Astrocyte (in vitro differentiated cells and primary cell): ENCODE results near the gene ZYG11B.

ENCODE experiments used
- EZH2 ChIP-seq: IDR thresholded peaks from 2 replicates; pipeline ENCODE4 v1.6.1; 2012; ENCODE audit warnings: mild to moderate bottlenecking, low read length, inconsistent platforms; ENCODE audit not compliant: insufficient read depth
- TF ChIP-seq, protein P1 (sequence below): IDR thresholded peaks from 2 replicates; pipeline ENCODE4 v1.5.1; 2011; ENCODE audit warnings: low read depth, mild to moderate bottlenecking, inconsistent platforms, low read length, moderate library complexity; ENCODE audit not compliant: insufficient read depth

DNA sequence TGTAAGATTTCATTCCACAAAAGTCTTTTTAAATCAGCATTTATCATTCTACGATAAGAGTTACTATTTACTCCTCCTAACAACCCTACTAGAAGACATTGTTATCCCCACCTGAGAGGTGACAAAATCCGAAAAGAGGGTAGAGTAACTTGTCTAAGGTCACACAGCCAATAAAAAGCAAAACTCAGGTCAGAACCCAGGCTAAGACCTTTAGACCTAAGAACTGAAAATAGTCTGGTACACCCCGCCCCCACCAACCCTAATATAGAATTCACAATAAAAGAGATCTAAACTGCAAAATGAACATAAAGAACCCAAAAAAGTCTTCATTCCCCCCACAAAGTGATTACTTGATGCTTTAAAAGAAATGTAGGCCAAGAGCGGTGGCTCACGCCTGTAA is 46.8 kb upstream of the ZYG11B start:
- TF ChIP-seq, protein P1, sequence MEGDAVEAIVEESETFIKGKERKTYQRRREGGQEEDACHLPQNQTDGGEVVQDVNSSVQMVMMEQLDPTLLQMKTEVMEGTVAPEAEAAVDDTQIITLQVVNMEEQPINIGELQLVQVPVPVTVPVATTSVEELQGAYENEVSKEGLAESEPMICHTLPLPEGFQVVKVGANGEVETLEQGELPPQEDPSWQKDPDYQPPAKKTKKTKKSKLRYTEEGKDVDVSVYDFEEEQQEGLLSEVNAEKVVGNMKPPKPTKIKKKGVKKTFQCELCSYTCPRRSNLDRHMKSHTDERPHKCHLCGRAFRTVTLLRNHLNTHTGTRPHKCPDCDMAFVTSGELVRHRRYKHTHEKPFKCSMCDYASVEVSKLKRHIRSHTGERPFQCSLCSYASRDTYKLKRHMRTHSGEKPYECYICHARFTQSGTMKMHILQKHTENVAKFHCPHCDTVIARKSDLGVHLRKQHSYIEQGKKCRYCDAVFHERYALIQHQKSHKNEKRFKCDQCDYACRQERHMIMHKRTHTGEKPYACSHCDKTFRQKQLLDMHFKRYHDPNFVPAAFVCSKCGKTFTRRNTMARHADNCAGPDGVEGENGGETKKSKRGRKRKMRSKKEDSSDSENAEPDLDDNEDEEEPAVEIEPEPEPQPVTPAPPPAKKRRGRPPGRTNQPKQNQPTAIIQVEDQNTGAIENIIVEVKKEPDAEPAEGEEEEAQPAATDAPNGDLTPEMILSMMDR, result no peak
- TF ChIP-seq EZH2, result no peak
